ENCODE measurements around the gene ECPAS.
A peak's percentile ranks its signal among the peaks of the same experiment; 100 is the strongest.

The ECPAS gene, protein sequence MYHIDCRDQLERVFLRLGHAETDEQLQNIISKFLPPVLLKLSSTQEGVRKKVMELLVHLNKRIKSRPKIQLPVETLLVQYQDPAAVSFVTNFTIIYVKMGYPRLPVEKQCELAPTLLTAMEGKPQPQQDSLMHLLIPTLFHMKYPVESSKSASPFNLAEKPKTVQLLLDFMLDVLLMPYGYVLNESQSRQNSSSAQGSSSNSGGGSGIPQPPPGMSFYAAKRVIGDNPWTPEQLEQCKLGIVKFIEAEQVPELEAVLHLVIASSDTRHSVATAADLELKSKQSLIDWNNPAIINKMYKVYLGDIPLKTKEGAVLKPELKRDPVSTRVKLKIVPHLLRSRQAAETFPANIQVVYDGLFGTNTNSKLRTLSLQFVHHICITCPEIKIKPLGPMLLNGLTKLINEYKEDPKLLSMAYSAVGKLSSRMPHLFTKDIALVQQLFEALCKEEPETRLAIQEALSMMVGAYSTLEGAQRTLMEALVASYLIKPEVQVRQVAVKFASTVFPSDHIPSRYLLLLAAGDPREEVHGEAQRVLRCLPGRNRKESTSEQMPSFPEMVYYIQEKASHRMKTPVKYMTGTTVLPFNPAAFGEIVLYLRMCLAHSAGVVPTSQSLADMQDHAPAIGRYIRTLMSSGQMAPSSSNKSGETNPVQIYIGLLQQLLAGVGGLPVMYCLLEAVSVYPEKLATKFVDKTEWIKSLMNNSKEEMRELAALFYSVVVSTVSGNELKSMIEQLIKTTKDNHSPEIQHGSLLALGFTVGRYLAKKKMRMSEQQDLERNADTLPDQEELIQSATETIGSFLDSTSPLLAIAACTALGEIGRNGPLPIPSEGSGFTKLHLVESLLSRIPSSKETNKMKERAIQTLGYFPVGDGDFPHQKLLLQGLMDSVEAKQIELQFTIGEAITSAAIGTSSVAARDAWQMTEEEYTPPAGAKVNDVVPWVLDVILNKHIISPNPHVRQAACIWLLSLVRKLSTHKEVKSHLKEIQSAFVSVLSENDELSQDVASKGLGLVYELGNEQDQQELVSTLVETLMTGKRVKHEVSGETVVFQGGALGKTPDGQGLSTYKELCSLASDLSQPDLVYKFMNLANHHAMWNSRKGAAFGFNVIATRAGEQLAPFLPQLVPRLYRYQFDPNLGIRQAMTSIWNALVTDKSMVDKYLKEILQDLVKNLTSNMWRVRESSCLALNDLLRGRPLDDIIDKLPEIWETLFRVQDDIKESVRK (N-terminal part only)

DNA sequence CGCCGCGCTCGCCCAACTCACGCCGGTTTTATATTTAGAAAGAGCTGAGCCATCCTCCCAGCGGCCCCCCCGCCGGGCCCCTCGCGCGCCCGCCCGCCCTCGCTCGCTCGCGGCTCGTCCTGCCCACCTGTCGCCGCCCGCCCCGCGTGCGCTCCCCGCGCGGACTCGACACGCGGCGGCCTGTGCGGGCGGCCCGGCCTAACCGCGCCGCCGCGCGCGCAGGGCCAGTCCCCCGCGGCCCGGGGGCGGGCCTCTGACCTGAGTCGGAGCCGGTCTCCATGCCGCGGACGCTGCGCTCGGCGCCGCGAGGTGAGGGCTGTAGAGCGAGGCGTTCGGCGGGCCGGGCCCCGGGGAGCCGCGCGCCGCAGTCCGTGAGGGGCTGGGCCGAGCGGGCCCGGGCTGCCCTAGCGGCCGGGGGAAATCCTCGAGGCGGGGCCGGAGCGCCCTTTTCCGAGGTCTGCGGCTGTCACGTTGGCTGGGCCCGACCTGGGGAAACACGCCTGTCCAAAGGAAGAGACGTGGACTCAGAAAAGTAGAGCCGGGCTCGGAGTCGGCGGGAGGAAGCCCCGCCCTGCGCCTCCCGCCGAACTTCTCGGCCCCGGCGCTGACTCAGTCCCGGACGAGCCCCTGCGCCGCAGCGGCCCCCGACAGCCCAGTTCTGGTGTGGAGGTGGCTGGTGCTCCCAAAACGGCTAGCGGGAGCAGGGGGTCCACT lies at the start of gene ECPAS:
TSS of gene ECPAS (minus strand) at position 526 of the 714 bp plus-strand sequence. CDS start 11,465 bp downstream, outside the sequence.
- H3K36me3 ChIP-seq (ENCODE audit: control insufficient read depth, insufficient read depth, low read length): no peaks in the 10 kb centered on the region
- no peaks in the 10 kb centered on the region for H3K27me3 ChIP-seq (ENCODE audit: control insufficient read depth, insufficient read depth, low read length)
- H3K79me2 ChIP-seq: peaks cover 12% of the 10 kb centered on the region
- peak within 1 kb of the TSS; percentile 86 for H2AFZ ChIP-seq
- peak within 1 kb of the TSS; percentile 64 for H3K4me3 ChIP-seq (ENCODE audit: low read depth, low read length)
- peak within 1 kb of the TSS; percentile 61 for H3K9ac ChIP-seq
- H3K27ac ChIP-seq: peak within 1 kb of the TSS; percentile 96
- TF ChIP-seq, protein P1, sequence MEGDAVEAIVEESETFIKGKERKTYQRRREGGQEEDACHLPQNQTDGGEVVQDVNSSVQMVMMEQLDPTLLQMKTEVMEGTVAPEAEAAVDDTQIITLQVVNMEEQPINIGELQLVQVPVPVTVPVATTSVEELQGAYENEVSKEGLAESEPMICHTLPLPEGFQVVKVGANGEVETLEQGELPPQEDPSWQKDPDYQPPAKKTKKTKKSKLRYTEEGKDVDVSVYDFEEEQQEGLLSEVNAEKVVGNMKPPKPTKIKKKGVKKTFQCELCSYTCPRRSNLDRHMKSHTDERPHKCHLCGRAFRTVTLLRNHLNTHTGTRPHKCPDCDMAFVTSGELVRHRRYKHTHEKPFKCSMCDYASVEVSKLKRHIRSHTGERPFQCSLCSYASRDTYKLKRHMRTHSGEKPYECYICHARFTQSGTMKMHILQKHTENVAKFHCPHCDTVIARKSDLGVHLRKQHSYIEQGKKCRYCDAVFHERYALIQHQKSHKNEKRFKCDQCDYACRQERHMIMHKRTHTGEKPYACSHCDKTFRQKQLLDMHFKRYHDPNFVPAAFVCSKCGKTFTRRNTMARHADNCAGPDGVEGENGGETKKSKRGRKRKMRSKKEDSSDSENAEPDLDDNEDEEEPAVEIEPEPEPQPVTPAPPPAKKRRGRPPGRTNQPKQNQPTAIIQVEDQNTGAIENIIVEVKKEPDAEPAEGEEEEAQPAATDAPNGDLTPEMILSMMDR (IDR thresholded peaks at IDR 0.05): no peak
- H3K4me1 ChIP-seq: peaks cover 3% of the 10 kb centered on the region
- H3K4me2 ChIP-seq (ENCODE audit: low read length): peak within 1 kb of the TSS; percentile 64
- H3K9me3 ChIP-seq (ENCODE audit: control insufficient read depth, low read length): no peaks in the 10 kb centered on the region

DNA sequence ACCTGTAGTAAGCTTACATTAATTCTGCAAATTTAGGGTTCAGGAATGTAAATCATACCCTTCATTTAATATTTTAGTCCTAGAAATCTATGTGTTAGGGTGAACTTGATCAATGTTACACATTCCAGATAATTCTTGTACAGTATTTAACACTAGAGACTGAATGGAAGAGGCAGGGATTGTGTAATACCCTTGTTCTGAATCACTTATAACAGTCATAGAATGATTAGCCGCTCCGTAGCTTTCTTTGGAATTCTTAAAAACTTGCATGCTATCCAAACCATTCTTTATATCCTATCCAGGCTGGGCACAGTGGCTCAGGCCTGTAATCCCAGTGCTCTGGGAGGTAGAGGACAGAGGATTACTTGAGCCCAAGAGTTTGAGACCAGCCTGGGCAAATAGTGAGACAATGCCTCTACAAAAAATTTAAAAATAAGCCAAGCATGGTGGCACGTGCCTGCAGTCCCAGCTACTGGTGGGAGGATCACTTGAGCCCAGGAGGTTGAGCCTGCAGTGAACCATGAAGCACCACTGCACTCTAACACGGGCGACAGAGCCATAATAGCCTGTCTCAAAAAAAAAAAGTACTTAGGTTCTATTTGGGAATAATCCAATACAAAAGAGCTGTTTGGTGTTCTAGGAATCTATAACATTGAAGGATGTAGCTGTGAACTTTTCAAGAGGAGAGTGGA lies 49.1 kb upstream of the ECPAS start:
- Histone ChIP-seq H3K4me3 (ENCODE audit: low read depth, low read length) (no peak overlapping the region), H3K9ac (no peak overlapping the region), H3K36me3 (ENCODE audit: control insufficient read depth, insufficient read depth, low read length) (no peaks in the 10 kb centered on the region), H3K79me2 (no peaks in the 10 kb centered on the region), H3K27ac (no peak overlapping the region), H2AFZ (no peak overlapping the region), H3K9me3 (ENCODE audit: control insufficient read depth, low read length) (no peaks in the 10 kb centered on the region), H3K4me1 (no peaks in the 10 kb centered on the region), H3K4me2 (ENCODE audit: low read length) (no peak overlapping the region), H3K27me3 (ENCODE audit: control insufficient read depth, insufficient read depth, low read length) (no peaks in the 10 kb centered on the region)
- TF ChIP-seq, protein P1 (IDR thresholded peaks at IDR 0.05): no peak

DNA sequence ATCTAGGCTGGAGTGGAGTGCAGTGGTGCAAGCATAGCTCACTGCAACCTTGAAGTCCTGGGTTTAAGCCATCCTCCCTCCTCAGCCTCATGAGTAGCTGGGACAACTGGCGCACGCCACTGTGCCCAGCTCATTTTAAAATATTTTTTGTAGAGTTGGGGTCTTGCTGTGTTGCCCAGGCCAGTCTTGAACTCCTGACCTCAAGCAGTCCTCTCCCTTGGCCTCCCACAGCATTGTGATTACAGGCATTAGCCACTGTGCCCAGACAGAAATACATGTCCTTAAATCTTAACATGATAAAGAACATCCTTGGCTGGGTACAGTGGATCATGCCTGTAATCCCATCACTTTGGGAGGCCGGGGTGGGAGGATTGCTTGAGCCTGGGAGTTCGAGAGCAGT lies 47.5 kb upstream of the ECPAS start:
- H3K36me3 ChIP-seq (ENCODE audit: control insufficient read depth, insufficient read depth, low read length): no peaks in the 10 kb centered on the region
- H3K27me3 ChIP-seq (ENCODE audit: control insufficient read depth, insufficient read depth, low read length): no peaks in the 10 kb centered on the region
- no peaks in the 10 kb centered on the region for H3K79me2 ChIP-seq
- H3K4me1 ChIP-seq: no peaks in the 10 kb centered on the region
- H3K4me3 ChIP-seq (ENCODE audit: low read depth, low read length): no peak overlapping the region
- H2AFZ ChIP-seq: no peak overlapping the region
- no peaks in the 10 kb centered on the region for H3K9me3 ChIP-seq (ENCODE audit: control insufficient read depth, low read length)
- H3K9ac ChIP-seq: no peak overlapping the region
- no peak overlapping the region for H3K4me2 ChIP-seq (ENCODE audit: low read length)
- TF ChIP-seq, protein P1 (IDR thresholded peaks at IDR 0.05): no peak
- H3K27ac ChIP-seq: no peak overlapping the region

DNA sequence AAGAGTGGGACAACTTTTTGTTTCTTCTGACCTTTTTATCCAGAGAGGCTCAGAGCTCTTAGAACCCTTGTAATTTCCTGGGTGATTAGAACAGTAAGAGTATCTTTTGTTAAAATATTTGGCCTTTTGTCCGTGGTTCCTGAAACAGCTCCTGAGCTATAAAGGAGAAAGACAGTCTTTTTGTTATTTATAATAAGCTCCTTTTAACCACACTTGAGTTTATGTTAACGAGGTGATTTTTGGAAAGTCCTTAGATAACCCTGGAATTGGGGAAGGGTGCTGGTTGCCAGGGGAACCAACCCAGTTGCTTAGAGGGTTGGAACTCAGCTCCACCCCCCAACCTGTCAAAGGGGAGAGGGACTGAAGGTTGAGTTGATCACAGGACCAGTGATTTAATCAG lies 45.6 kb upstream of the ECPAS start:
- H3K36me3 ChIP-seq (ENCODE audit: control insufficient read depth, insufficient read depth, low read length): no peaks in the 10 kb centered on the region
- H3K4me3 ChIP-seq (ENCODE audit: low read depth, low read length): no peak overlapping the region
- no peaks in the 10 kb centered on the region for H3K4me1 ChIP-seq
- H3K9me3 ChIP-seq (ENCODE audit: control insufficient read depth, low read length): no peaks in the 10 kb centered on the region
- TF ChIP-seq, protein P1 (IDR thresholded peaks at IDR 0.05): no peak
- no peaks in the 10 kb centered on the region for H3K79me2 ChIP-seq
- H3K4me2 ChIP-seq (ENCODE audit: low read length): no peak overlapping the region
- H3K9ac ChIP-seq: no peak overlapping the region
- no peaks in the 10 kb centered on the region for H3K27me3 ChIP-seq (ENCODE audit: control insufficient read depth, insufficient read depth, low read length)
- no peak overlapping the region for H2AFZ ChIP-seq
- H3K27ac ChIP-seq: no peak overlapping the region

Data from parathyroid adenoma (tissue), 2 donors.